HepG2 (cell line): ENCODE data around the gene PARP1. TPM values are rescaled to one million over a fixed set of nuclear protein-coding genes. Genes with fewer than 3 reads are reported as not detected.

Experiments used
- GATAD1 ChIP-seq: IDR thresholded peaks from 2 replicates; pipeline ENCODE4 v1.6.1; 2016; ENCODE audit warnings: missing genetic modification reagents, missing compliant biosample characterization
- KAT7 ChIP-seq: IDR thresholded peaks from 2 replicates; pipeline ENCODE4 v1.6.1; 2018; ENCODE audit warnings: borderline replicate concordance, missing compliant biosample characterization
- MEIS2 ChIP-seq: sonication (generic); formaldehyde crosslinking; IDR thresholded peaks from 2 replicates; pipeline ENCODE4 v1.9.0; 2021; ENCODE audit warnings: mild to moderate bottlenecking, missing genetic modification reagents
- PHF21A ChIP-seq: sonication (generic); formaldehyde crosslinking; IDR thresholded peaks from 2 replicates; pipeline ENCODE4 v1.5.0; 2020; ENCODE audit warnings: mild to moderate bottlenecking, missing genetic modification reagents
- POLR2AphosphoS5 ChIP-seq: IDR thresholded peaks from 2 replicates; pipeline ENCODE4 v1.6.1; 2012; ENCODE audit warnings: low read depth, low read length
- RBM39 ChIP-seq: fragments of 200-400 bp; formaldehyde crosslinking; IDR thresholded peaks from one replicate; pipeline ENCODE4 v1.6.1; 2018; ENCODE audit warnings: antibody characterized with exemption, mild to moderate bottlenecking, low read depth, low read length; ENCODE audit not compliant: poor library complexity, severe bottlenecking
- TSC22D2 ChIP-seq: sonication (generic); formaldehyde crosslinking; IDR thresholded peaks from 2 replicates; pipeline ENCODE4 v1.5.1; 2020; ENCODE audit warnings: missing genetic modification reagents, mild to moderate bottlenecking, borderline replicate concordance
- YEATS4 ChIP-seq: sonication (generic); formaldehyde crosslinking; IDR thresholded peaks from 2 replicates; pipeline ENCODE4 v1.4.0; 2020; ENCODE audit warnings: missing genetic modification reagents, borderline replicate concordance
- ZC3H4 ChIP-seq: sonication (generic); formaldehyde crosslinking; IDR thresholded peaks from 2 replicates; pipeline ENCODE4 v1.4.0; 2020; ENCODE audit warnings: missing genetic modification reagents, borderline replicate concordance
- ZNF331 ChIP-seq: sonication (generic); formaldehyde crosslinking; IDR thresholded peaks from 2 replicates; pipeline ENCODE4 v1.4.0; 2020; ENCODE audit warnings: missing genetic modification reagents
- ZNF468 ChIP-seq: sonication (generic); formaldehyde crosslinking; IDR thresholded peaks from 2 replicates; pipeline ENCODE4 v1.8.0; 2022; ENCODE audit warnings: mild to moderate bottlenecking, moderate library complexity, missing genetic modification reagents
- ZNF598 ChIP-seq: sonication (generic); formaldehyde crosslinking; IDR thresholded peaks from 2 replicates; pipeline ENCODE4 v1.5.1; 2020; ENCODE audit warnings: mild to moderate bottlenecking, missing genetic modification reagents, borderline replicate concordance
- ZNF619 ChIP-seq: sonication (generic); formaldehyde crosslinking; IDR thresholded peaks from 2 replicates; pipeline ENCODE4 v1.4.0; 2020; ENCODE audit warnings: mild to moderate bottlenecking, missing genetic modification reagents
- ZNF660 ChIP-seq: sonication (generic); formaldehyde crosslinking; IDR thresholded peaks from 2 replicates; pipeline ENCODE4 v1.5.1; 2020; ENCODE audit warnings: mild to moderate bottlenecking, low read depth, missing genetic modification reagents, borderline replicate concordance
- ZNF703 ChIP-seq: sonication (generic); formaldehyde crosslinking; IDR thresholded peaks from 2 replicates; pipeline ENCODE4 v1.5.1; 2020; ENCODE audit warnings: missing genetic modification reagents, mild to moderate bottlenecking, moderate library complexity, borderline replicate concordance
- polyA plus RNA-seq, 8 experiments: library from polyadenylated mRNA; depleted of rRNA in 3 of 8; stranded (reverse) in 7 of 8; unstranded in 1 of 8; fragments of >200 nt; fragmentation: Illumina TruSeq in 4 of 8; extraction: Trizol in 4 of 8; gene quantifications; 2 replicates each; pipeline versions ENCODE4 v1.2.1 to v1.2.3, GENCODE V29; 2011 to 2016; ENCODE audit warnings: low read depth in 4 of 8, missing spikeins in 1 of 8, mixed read lengths in 1 of 8; ENCODE audit not compliant: insufficient read depth in 1 of 8
- total RNA-seq, 5 experiments: library from RNA; depleted of rRNA; stranded (reverse); fragments of >200 nt; fragmentation: Illumina TruSeq; extraction: Trizol; gene quantifications; 2 replicates each; pipeline ENCODE4 v1.2.3, GENCODE V29; 2016; ENCODE audit warnings: low read depth in 1 of 5
- TF ChIP-seq, protein P1 (sequence below), 2 experiments: fragments of 450-650 bp in 1 of 2; sonication (generic) in 1 of 2; formaldehyde crosslinking in 1 of 2; IDR thresholded peaks; 2 replicates each; pipeline versions ENCODE4 v1.6.1 to v1.8.0; 2016 to 2022; ENCODE audit warnings: antibody characterized with exemption in 1 of 2, mild to moderate bottlenecking in 1 of 2, missing genetic modification reagents in 1 of 2
- TF ChIP-seq, protein P2 (sequence below): IDR thresholded peaks from 2 replicates; pipeline ENCODE4 v1.6.1; 2016; ENCODE audit warnings: low read depth, control low read depth
- TF ChIP-seq, protein P3 (sequence below): IDR thresholded peaks from 2 replicates; pipeline ENCODE4 v1.6.1; 2016; ENCODE audit warnings: mild to moderate bottlenecking, missing biosample characterization, missing genetic modification reagents

The PARP1 gene
- total and polyA plus RNA-seq, 2 of the 13 experiments (the other 11 are each of a cell fraction or from before 2014, with no cell fraction given), result 50.1 to 85.2 TPM

DNA sequence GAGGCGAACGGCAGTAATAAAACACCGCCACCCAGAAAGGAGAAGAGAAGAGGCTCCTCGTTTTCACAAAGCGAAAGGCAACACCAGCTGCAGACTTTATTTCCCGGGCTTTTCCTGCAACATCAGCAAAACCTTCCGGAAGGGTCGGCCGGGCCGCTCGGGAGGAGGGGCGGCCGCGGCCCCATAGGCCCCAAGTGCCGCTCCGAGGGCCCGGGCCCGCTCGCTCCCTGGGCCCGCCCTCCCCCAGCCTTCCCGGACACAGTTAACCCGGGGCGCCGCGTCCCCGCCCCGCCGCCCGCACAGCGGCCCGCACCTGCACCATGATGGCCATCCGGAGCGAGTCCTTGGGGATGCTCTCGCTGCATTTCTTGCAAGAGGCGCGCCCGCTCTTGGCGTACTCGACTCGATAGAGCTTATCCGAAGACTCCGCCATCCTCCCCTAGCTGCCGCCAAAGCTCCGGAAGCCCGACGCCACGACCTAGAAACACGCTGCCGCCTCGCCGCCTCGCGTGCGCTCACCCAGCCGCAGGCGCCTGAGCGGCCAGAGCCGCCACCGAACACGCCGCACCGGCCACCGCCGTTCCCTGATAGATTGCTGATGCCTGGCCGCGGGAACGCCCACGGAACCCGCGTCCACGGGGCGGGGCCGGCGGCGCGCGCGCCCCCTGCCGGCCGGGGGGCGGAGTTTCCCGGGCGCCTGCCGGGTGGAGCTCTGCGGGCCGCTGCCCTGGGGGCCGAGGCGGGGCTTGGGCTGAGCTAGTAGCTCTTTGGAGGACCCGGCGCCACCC lies at the start of gene PARP1 (continued):
- TF ChIP-seq, protein P1, sequence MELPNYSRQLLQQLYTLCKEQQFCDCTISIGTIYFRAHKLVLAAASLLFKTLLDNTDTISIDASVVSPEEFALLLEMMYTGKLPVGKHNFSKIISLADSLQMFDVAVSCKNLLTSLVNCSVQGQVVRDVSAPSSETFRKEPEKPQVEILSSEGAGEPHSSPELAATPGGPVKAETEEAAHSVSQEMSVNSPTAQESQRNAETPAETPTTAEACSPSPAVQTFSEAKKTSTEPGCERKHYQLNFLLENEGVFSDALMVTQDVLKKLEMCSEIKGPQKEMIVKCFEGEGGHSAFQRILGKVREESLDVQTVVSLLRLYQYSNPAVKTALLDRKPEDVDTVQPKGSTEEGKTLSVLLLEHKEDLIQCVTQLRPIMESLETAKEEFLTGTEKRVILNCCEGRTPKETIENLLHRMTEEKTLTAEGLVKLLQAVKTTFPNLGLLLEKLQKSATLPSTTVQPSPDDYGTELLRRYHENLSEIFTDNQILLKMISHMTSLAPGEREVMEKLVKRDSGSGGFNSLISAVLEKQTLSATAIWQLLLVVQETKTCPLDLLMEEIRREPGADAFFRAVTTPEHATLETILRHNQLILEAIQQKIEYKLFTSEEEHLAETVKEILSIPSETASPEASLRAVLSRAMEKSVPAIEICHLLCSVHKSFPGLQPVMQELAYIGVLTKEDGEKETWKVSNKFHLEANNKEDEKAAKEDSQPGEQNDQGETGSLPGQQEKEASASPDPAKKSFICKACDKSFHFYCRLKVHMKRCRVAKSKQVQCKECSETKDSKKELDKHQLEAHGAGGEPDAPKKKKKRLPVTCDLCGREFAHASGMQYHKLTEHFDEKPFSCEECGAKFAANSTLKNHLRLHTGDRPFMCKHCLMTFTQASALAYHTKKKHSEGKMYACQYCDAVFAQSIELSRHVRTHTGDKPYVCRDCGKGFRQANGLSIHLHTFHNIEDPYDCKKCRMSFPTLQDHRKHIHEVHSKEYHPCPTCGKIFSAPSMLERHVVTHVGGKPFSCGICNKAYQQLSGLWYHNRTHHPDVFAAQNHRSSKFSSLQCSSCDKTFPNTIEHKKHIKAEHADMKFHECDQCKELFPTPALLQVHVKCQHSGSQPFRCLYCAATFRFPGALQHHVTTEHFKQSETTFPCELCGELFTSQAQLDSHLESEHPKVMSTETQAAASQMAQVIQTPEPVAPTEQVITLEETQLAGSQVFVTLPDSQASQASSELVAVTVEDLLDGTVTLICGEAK (IDR thresholded peaks at IDR 0.05), result no peak
- TF ChIP-seq, protein P1 (CRISPR knock-in tag; IDR thresholded peaks at IDR 0.05), result peak; percentile 50; the same call in 1 of the 2 replicates
- TF ChIP-seq ZC3H4 (CRISPR knock-in tag), result no peak
- peak; percentile 34; the same call in 1 of the 2 replicates for TF ChIP-seq ZNF331 (CRISPR knock-in tag)
- TF ChIP-seq ZNF598 (CRISPR knock-in tag), result no peak
- TF ChIP-seq TSC22D2 (CRISPR knock-in tag), result peak; percentile 46; the same call in 1 of the 2 replicates
- TF ChIP-seq ZNF703 (CRISPR knock-in tag), result no peak
- TF ChIP-seq GATAD1, result peak; percentile 47; the same call in 1 of the 2 replicates
- TF ChIP-seq, protein P2, sequence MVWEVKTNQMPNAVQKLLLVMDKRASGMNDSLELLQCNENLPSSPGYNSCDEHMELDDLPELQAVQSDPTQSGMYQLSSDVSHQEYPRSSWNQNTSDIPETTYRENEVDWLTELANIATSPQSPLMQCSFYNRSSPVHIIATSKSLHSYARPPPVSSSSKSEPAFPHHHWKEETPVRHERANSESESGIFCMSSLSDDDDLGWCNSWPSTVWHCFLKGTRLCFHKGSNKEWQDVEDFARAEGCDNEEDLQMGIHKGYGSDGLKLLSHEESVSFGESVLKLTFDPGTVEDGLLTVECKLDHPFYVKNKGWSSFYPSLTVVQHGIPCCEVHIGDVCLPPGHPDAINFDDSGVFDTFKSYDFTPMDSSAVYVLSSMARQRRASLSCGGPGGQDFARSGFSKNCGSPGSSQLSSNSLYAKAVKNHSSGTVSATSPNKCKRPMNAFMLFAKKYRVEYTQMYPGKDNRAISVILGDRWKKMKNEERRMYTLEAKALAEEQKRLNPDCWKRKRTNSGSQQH (CRISPR knock-in tag), result peak; percentile 47; the same call in 1 of the 2 replicates
- TF ChIP-seq PHF21A (CRISPR knock-in tag), result no peak
- TF ChIP-seq RBM39, result peak; percentile 63
- no peak for TF ChIP-seq ZNF660 (CRISPR knock-in tag)
- peak; percentile 87 for TF ChIP-seq YEATS4 (CRISPR knock-in tag)
- no peak for TF ChIP-seq ZNF468 (CRISPR knock-in tag)
- peak; percentile 54; the same call in 1 of the 2 replicates for TF ChIP-seq KAT7 (CRISPR knock-in tag)
- TF ChIP-seq, protein P3, sequence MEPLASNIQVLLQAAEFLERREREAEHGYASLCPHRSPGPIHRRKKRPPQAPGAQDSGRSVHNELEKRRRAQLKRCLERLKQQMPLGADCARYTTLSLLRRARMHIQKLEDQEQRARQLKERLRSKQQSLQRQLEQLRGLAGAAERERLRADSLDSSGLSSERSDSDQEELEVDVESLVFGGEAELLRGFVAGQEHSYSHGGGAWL (CRISPR knock-in tag), result 0 out of 2 replicates have a peak, but pooled peaks have one; percentile 78
- TF ChIP-seq ZNF619 (CRISPR knock-in tag), result no peak
- TF ChIP-seq POLR2AphosphoS5, result peak; percentile 64
- TF ChIP-seq MEIS2, result peak; percentile 74
